ENCODE measurements around the gene CDC20. TPM values are rescaled to one million over a fixed set of nuclear protein-coding genes. Genes with fewer than 3 reads are reported as not detected.

The CDC20 gene
- polyA plus RNA-seq, 1 of the 3 experiments (the other 2 are of a cell fraction), result 82.7 TPM

DNA sequence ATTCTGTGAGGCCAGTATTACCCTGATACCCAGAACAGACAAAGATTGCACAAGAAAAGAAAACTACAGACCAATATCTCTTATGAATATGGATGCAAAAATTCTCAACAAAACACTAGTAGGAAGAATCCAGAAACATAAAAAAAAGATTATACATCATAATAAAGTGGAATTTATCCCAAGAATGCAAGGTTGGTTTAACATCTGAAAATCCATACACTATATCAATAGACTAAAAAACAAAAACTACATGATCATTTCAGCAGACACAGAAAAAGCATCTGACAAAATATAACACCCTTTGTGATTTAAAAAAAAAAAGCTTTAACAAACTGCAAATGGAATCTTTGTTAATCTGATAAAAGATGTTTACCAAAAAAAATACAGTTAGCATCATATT is 33.4 kb upstream of the CDC20 start:
- no peak overlapping the region for H3K4me2 ChIP-seq
- H4K20me1 ChIP-seq (ENCODE audit: insufficient read depth), result no peaks in the 10 kb centered on the region
- no peaks in the 10 kb centered on the region for H3K9me2 ChIP-seq
- no peaks in the 10 kb centered on the region for H3K27me3 ChIP-seq (ENCODE audit: insufficient read depth)
- H3K27ac ChIP-seq (ENCODE audit: low read depth in 2 of 2, low read length in 1 of 2), result no peak overlapping the region
- H3K9ac ChIP-seq, result no peak overlapping the region
- H2AFZ ChIP-seq (ENCODE audit: low read depth), result no peak overlapping the region
- no peaks in the 10 kb centered on the region for H3K79me2 ChIP-seq (ENCODE audit: insufficient read depth)
- TF ChIP-seq SMC3 (IDR thresholded peaks at IDR 0.05; ENCODE audit: low read depth, low read length) (no peak), JUND (IDR thresholded peaks at IDR 0.05) (no peak), POLR2AphosphoS5 (IDR thresholded peaks at IDR 0.05; ENCODE audit: low read depth, low read length) (no peak), TEAD4 (IDR thresholded peaks at IDR 0.05; ENCODE audit: borderline replicate concordance, insufficient read depth) (no peak)
- TF ChIP-seq, protein P1, sequence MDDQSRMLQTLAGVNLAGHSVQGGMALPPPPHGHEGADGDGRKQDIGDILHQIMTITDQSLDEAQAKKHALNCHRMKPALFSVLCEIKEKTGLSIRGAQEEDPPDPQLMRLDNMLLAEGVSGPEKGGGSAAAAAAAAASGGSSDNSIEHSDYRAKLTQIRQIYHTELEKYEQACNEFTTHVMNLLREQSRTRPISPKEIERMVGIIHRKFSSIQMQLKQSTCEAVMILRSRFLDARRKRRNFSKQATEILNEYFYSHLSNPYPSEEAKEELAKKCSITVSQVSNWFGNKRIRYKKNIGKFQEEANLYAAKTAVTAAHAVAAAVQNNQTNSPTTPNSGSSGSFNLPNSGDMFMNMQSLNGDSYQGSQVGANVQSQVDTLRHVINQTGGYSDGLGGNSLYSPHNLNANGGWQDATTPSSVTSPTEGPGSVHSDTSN (IDR thresholded peaks at IDR 0.05), result no peak
- TF ChIP-seq, protein P2, sequence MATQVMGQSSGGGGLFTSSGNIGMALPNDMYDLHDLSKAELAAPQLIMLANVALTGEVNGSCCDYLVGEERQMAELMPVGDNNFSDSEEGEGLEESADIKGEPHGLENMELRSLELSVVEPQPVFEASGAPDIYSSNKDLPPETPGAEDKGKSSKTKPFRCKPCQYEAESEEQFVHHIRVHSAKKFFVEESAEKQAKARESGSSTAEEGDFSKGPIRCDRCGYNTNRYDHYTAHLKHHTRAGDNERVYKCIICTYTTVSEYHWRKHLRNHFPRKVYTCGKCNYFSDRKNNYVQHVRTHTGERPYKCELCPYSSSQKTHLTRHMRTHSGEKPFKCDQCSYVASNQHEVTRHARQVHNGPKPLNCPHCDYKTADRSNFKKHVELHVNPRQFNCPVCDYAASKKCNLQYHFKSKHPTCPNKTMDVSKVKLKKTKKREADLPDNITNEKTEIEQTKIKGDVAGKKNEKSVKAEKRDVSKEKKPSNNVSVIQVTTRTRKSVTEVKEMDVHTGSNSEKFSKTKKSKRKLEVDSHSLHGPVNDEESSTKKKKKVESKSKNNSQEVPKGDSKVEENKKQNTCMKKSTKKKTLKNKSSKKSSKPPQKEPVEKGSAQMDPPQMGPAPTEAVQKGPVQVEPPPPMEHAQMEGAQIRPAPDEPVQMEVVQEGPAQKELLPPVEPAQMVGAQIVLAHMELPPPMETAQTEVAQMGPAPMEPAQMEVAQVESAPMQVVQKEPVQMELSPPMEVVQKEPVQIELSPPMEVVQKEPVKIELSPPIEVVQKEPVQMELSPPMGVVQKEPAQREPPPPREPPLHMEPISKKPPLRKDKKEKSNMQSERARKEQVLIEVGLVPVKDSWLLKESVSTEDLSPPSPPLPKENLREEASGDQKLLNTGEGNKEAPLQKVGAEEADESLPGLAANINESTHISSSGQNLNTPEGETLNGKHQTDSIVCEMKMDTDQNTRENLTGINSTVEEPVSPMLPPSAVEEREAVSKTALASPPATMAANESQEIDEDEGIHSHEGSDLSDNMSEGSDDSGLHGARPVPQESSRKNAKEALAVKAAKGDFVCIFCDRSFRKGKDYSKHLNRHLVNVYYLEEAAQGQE (IDR thresholded peaks at IDR 0.05; ENCODE audit: low read depth, low read length), result no peak
- no peaks in the 10 kb centered on the region for H3K9me3 ChIP-seq
- no peak overlapping the region for H3K4me3 ChIP-seq (ENCODE audit: low read depth in 2 of 2, low read length in 1 of 2)
- H3K4me1 ChIP-seq (ENCODE audit: control insufficient read depth in 1 of 2, insufficient read depth in 2 of 2, low read depth in 1 of 2, low read length in 1 of 2), result peaks cover 0 to 3% of the 10 kb centered on the region in 2 experiments; a peak in 2 of 4 replicates
- DNase-seq, result no peak
- CTCF ChIA-PET, result no interaction called here
- no peaks in the 10 kb centered on the region for H3F3A ChIP-seq (replicated peaks; ENCODE audit: insufficient read depth)
- no peaks in the 10 kb centered on the region for H3K36me3 ChIP-seq (replicated peaks in 1 of 2; ENCODE audit: control insufficient read depth in 1 of 2, insufficient read depth in 2 of 2, low read length in 1 of 2)
- POLR2A ChIA-PET, result no interaction called here

DNA sequence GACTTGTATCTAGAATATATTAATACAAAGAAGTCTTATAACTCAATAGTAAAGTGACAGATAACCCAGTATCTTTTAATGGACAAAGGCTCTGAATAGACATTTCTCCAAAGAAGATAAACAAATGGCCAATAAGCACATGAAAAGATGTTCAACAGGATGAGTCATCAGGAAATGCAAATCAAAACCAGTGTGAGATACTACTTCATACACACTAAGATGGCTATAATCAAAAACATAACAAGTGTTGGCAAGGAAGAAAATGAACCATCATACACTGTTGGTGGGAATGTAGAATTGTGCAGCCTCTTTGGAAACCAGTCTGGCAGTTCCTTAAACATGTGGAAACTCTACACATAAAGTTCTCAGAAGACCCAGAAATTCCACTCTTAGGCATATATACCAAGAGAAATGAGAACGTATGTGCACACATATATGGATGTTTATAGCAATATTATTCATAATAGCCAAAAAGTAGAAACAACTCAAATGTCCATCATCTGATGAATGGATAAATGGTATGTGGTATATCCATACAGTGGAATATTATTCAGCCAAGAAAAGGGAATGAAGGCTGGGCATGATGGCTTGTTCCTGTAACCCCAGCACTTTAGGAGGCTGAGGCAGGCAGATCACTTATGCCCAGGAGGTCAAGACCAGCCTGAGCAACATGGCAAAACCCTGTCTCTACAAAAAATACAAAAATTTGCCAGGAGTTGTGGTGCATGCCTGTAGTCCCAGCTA is 31.1 kb upstream of the CDC20 start:
- Histone ChIP-seq H4K20me1 (ENCODE audit: insufficient read depth) (no peaks in the 10 kb centered on the region), H3K9ac (no peak overlapping the region), H3K4me2 (no peak overlapping the region), H3K79me2 (ENCODE audit: insufficient read depth) (no peaks in the 10 kb centered on the region), H2AFZ (ENCODE audit: low read depth) (no peak overlapping the region), H3K4me1 (ENCODE audit: control insufficient read depth in 1 of 2, insufficient read depth in 2 of 2, low read depth in 1 of 2, low read length in 1 of 2) (peaks cover 0 to 5% of the 10 kb centered on the region in 2 experiments; a peak in 2 of 4 replicates), H3F3A (replicated peaks; ENCODE audit: insufficient read depth) (no peaks in the 10 kb centered on the region), H3K4me3 (ENCODE audit: low read depth in 2 of 2, low read length in 1 of 2) (no peak overlapping the region), H3K9me2 (no peaks in the 10 kb centered on the region), H3K27me3 (ENCODE audit: insufficient read depth) (no peaks in the 10 kb centered on the region), H3K36me3 (replicated peaks in 1 of 2; ENCODE audit: control insufficient read depth in 1 of 2, insufficient read depth in 2 of 2, low read length in 1 of 2) (no peaks in the 10 kb centered on the region), H3K27ac (ENCODE audit: low read depth in 2 of 2, low read length in 1 of 2) (no peak overlapping the region), H3K9me3 (no peaks in the 10 kb centered on the region)
- no peak for DNase-seq
- CTCF ChIA-PET, result no interaction called here
- POLR2A ChIA-PET, result no interaction called here
- TF ChIP-seq EZH2phosphoT487 (IDR thresholded peaks at IDR 0.05; ENCODE audit: borderline replicate concordance, low read depth), result no peak
- TF ChIP-seq FOSL2 (IDR thresholded peaks at IDR 0.05; ENCODE audit: borderline replicate concordance, low read depth), result no peak
- TF ChIP-seq, protein P3, sequence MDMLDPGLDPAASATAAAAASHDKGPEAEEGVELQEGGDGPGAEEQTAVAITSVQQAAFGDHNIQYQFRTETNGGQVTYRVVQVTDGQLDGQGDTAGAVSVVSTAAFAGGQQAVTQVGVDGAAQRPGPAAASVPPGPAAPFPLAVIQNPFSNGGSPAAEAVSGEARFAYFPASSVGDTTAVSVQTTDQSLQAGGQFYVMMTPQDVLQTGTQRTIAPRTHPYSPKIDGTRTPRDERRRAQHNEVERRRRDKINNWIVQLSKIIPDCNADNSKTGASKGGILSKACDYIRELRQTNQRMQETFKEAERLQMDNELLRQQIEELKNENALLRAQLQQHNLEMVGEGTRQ (IDR thresholded peaks at IDR 0.05; ENCODE audit: borderline replicate concordance, low read depth, low read length), result no peak
- no peak for TF ChIP-seq SMC3 (IDR thresholded peaks at IDR 0.05; ENCODE audit: low read depth, low read length)
- TF ChIP-seq RFX5 (IDR thresholded peaks at IDR 0.05; ENCODE audit: low read length), result no peak
- TF ChIP-seq, protein P4, sequence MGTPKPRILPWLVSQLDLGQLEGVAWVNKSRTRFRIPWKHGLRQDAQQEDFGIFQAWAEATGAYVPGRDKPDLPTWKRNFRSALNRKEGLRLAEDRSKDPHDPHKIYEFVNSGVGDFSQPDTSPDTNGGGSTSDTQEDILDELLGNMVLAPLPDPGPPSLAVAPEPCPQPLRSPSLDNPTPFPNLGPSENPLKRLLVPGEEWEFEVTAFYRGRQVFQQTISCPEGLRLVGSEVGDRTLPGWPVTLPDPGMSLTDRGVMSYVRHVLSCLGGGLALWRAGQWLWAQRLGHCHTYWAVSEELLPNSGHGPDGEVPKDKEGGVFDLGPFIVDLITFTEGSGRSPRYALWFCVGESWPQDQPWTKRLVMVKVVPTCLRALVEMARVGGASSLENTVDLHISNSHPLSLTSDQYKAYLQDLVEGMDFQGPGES (IDR thresholded peaks at IDR 0.05; ENCODE audit: low read depth, low read length), result no peak
- no peak for TF ChIP-seq NRF1 (IDR thresholded peaks at IDR 0.05; ENCODE audit: low read depth, low read length)
- TF ChIP-seq GABPA (IDR thresholded peaks at IDR 0.05; ENCODE audit: low read depth), result no peak
- no peak for TF ChIP-seq JUND (IDR thresholded peaks at IDR 0.05)
- TF ChIP-seq YY1 (IDR thresholded peaks at IDR 0.05; ENCODE audit: low read depth), result no peak
- TF ChIP-seq, protein P5, sequence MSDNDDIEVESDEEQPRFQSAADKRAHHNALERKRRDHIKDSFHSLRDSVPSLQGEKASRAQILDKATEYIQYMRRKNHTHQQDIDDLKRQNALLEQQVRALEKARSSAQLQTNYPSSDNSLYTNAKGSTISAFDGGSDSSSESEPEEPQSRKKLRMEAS (IDR thresholded peaks at IDR 0.05; ENCODE audit: low read depth), result no peak
- TF ChIP-seq, protein P6, sequence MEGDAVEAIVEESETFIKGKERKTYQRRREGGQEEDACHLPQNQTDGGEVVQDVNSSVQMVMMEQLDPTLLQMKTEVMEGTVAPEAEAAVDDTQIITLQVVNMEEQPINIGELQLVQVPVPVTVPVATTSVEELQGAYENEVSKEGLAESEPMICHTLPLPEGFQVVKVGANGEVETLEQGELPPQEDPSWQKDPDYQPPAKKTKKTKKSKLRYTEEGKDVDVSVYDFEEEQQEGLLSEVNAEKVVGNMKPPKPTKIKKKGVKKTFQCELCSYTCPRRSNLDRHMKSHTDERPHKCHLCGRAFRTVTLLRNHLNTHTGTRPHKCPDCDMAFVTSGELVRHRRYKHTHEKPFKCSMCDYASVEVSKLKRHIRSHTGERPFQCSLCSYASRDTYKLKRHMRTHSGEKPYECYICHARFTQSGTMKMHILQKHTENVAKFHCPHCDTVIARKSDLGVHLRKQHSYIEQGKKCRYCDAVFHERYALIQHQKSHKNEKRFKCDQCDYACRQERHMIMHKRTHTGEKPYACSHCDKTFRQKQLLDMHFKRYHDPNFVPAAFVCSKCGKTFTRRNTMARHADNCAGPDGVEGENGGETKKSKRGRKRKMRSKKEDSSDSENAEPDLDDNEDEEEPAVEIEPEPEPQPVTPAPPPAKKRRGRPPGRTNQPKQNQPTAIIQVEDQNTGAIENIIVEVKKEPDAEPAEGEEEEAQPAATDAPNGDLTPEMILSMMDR (IDR thresholded peaks at IDR 0.05), result no peak
- no peak for TF ChIP-seq RCOR1 (IDR thresholded peaks at IDR 0.05; ENCODE audit: low read length)
- 92% methylated on average over 1 of the region's 1 CpG for WGBS (ENCODE audit: low lambda C conversion rate)
